Measurements from ENCODE around the gene HERC6.
"Not testable (repeated sequence)": the region's sequence is repeated elsewhere in the genome, so short reads cannot be mapped to it uniquely, and the experiment has no call there.

The HERC6 gene

DNA sequence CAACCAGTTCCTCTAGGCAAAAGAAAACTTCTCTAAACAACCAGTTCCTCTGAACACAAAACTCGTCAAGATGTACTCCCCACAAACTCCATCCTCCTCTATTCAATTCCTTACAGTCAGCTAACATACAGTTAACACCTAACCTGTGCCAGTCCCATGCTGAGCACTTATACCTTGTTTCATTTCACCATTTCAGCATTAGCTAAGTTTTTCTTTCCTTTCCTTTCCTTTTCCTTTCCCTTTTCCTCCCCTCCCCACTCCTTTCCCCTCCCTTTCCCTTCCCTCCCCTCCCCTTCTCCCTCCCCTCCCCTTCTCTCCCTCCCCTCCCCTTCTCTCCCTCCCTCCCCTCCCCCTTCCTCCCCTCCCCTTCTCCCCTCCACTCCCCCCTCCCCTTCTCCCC lies 13.1 kb downstream of the HERC6 start:
- no peak for DNase-seq (ENCODE audit: low spot score)

DNA sequence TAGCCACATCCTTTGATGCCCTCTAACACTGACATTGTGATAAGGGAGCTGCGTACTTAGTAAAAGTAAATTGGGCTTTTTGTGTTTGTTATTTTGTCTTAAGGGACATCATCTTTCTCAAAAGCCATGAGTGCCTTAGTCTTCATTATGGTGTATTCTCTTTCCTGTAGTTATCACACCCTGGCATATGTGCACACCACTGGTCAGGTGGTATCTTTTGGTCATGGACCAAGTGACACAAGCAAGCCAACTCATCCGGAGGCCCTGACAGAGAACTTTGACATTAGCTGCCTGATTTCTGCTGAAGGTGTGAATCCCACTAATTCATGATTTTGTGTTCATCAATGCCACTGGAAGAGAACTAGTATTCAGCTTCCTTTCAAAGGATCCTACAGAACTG lies 18.0 kb downstream of the HERC6 start:
- DNase-seq (ENCODE audit: low spot score) = no peak

DNA sequence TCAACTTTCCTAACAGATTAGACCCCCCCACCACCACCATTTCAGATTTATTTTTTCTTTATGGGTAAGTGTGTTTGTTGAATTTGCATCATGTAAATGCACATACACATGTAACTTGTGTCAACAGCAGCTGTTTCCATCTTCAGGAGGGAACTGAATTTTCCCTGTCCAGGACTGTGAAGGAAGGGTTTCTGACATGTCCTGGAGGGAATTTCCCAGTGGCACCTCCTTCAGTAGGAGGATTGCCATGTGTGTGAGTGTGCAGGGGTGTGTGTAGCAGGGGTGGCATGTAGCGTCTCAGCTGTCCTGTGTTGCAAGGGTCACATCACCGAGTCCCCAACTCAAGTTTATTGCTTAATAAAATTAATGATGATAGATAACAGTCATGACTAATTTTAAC lies 19.7 kb downstream of the HERC6 start:
- no peak for DNase-seq (ENCODE audit: low spot score)

DNA sequence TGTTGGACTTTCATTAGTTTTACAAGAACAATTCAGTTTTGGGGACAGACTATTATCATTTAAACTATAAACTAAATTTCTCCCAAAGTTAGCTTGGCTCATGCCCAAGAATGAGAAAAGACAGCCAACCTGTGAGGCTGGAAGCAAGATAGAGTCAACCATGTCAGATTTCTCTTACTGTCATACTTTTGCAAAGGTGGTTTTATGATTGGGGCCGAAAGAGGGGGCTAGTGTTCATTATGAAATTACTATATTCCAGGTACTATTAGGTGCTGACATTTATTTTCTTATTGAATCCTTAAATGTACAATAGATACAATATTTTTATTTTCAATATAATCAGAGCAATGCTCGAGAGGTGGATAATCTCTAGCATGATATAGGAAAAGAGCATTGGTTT lies 30.6 kb downstream of the HERC6 start:
- DNase-seq (ENCODE audit: low spot score) = no peak

- DNase-seq (ENCODE audit: low spot score) = no peak
These were observed 31.1 kb downstream of the HERC6 start for GRCh38 chr4:88409789-88410188.

DNA sequence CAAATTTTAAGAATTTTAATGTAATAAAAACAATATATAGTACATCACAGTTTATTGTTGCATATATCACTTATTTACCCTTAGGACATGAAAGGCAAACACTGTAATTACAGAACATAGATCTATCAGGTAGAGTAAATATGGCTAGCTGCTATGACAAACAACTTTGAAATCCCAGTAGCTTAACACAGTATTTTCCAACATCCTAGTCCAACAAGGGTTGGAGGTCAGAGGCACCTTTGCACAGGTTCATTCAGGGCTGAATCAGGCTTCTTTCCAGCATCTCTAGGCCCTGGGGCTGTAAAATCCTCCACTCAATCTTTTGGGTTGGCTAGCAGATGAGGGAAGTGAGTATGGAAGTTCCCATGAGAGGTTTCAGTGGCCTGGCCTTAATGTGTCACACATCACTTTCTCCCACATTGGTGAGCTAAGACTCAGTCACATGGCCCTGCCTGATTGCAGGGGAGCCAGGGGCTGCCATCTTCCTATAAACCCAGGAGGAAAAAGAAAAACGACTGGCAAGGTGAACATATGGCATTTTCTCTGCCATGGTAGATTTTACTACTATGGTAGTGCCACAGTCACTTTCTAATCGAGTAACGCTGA lies 32.9 kb downstream of the HERC6 start:
- DNase-seq (ENCODE audit: low spot score) = no peak

- DNase-seq (ENCODE audit: low spot score) = no peak
These were observed 35.1 kb downstream of the HERC6 start for GRCh38 chr4:88413801-88414200.

DNA sequence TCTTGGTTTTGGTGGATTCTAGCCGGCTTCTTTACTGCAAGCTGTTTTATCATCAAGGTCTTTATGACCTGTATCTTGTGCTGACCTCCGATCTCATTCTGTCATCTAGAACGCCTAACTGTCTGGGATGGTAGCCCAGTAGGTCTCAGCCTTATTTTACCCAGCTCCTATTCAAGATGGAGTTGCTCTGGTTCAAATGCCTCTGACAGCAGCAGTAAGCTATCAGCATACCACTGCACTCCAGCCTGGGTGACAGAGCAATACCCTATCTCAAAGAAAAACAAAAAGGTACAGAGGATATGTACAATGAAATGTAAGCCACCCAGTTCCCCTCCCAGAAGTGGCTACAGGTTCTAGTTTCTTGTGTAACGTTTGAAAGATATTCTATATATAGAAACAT lies 36.1 kb downstream of the HERC6 start:
- DNase-seq (ENCODE audit: low spot score) = no peak

DNA sequence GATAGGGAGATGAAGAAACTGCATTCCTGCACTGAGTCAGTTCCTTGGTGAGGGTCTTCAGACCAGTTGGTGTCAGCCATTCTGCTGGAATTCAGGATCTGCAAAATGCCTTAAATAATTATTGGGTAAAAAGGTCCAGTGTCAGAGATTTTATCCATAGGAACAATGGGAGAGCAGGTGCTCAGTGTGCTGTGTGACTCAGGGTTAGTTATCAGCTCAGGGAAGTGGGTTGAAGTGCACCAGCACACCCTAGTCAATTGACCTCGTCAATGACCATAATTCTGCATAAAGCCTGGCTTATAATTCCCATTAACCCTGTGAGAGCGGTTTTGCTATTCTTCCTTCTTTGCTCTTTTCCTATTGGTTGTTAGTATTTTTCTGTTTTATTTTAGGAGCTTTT lies 37.3 kb downstream of the HERC6 start:
- no peak for DNase-seq (ENCODE audit: low spot score)

- DNase-seq (ENCODE audit: low spot score) = no peak
These were observed 39.8 kb downstream of the HERC6 start for GRCh38 chr4:88418411-88418810.

- no peak for DNase-seq (ENCODE audit: low spot score)
These were observed 41.2 kb downstream of the HERC6 start for GRCh38 chr4:88419874-88420273.

GRCh38 chr4:88420844-88421243 lies 42.2 kb downstream of the HERC6 start:
- DNase-seq (ENCODE audit: low spot score) = no peak

DNA sequence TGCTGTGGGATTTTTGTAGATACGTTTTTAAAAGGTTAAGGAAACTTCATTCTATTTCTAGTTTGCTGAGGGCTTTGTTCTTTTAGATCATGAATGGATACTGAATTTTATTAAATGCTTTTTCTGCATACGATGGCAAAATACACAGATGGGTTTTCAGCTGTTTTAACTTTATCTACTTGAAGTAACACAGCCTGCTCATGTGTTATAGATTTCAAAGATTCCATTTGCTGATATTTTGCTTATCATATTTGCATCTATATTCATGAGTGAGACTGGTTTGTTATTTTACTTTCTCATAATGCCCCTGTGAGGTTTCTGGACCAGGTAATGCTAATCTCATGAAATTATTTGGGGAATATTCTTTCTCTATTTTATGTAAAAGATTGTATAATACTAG lies 43.8 kb downstream of the HERC6 start:
- no peak for DNase-seq (ENCODE audit: low spot score)

- no peak for DNase-seq (ENCODE audit: low spot score)
These were observed 50.7 kb downstream of the HERC6 start for GRCh38 chr4:88429401-88429800.

DNA sequence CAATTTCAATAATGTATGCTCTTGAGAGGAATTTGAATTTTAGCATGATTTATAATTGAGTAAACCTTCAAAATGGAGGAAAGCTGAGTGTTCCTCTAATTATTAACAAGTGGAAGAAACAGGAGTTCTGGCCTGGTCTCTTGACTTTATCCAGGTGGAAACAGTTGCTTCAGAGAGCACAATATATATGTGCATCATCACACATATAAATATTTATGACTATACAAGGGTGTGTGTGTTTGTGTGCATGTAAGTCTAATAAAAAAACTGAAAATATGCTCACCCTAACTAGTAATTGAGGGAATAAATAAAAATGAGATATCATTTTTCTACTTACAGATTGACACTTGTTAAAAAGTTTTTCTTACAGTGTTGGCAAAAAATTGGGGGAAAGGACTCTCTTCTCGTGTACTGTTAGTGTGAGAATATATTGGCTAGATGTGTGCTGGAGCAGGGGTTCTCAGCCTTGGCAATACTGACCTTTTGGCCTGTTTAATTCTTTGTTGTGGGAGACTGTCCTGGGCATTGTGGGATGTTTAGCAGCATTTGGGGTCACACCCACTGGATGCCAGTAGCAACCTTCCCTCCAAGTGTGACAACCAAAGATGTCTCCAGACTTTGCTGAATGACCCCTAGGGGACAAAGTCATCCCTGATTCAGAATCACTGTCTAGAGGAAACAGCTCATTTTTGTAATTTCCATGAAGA lies 57.5 kb downstream of the HERC6 start:
- no peak for DNase-seq (ENCODE audit: low spot score)

DNA sequence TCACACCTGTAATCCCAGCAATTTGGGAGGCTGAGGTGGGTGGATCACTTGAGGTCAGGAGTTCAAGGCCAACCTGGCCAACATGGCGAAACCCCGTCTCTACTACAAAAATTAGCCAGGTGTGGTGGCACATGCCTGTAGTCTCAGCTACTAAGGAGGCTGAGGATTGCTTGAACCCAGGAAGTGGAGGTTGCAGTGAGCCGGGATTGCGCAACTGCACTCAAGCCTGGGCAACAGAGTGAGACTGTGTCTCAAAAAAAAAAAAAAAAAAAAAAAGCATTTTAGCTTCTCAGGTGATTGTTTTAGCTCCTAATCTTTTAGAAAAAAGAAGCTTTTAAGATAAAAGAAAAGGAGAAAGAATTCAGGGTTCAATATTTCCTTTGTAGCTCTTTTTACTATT lies 59.2 kb downstream of the HERC6 start:
- not testable (repeated sequence) for DNase-seq (ENCODE audit: low spot score)

DNA sequence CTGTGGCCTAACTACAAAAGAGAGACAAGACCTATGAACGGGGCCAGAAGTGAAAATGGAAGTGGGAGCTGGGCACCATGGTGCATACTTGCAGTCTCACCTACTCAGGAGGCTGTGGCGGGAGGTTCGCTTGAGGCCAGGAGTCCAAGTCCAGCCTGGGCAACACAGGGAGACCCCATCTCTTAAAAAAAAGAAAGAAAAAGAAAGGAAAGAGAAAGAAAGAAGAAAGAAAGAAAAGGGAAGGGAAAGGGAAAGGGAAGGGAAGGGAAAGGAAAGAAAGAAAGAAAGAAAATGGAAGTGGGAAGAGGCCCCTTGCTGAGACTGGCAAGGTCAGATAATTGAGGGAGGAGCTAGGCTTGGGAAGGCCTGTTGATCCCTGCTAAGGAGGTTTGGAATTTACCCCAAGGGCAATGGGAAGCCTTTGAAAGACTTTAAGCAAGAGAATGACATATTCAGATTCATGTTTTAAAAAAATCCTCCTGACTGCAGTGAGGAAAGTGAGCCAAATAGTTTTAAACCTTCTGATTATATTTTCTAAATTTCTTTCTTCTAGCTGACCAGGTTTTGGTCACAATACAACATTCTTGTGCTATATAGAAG lies 60.6 kb downstream of the HERC6 start:
- no peak for DNase-seq (ENCODE audit: low spot score)

- no peak for DNase-seq (ENCODE audit: low spot score)
These were observed 61.5 kb downstream of the HERC6 start for GRCh38 chr4:88440146-88440545.

- DNase-seq (ENCODE audit: low spot score) = no peak
These were observed 63.0 kb downstream of the HERC6 start for GRCh38 chr4:88441696-88442095.

- no peak for DNase-seq (ENCODE audit: low spot score)
These were observed 64.1 kb downstream of the HERC6 start for GRCh38 chr4:88442689-88443191.

- DNase-seq (ENCODE audit: low spot score) = no peak
These were observed 64.8 kb downstream of the HERC6 start for GRCh38 chr4:88443486-88443885.

DNA sequence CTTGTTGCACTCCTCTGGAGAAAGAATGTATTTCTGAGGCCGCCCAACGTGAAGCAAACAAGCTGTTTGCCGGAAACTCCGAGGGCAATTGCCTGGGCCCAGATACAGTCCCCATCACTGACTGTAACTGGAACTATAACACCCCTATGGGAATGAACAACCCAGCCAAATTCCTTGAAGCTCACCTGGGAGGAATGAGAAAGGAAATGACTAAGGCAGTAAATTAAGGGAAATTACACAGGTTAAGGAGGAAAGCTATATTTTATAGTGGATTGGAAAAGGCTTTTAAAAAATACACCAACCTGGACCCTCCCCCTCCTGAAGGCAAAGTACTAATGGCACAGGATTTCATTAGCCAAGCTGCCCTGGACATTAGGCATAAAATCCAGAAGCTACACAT lies 66.6 kb downstream of the HERC6 start:
- DNase-seq (ENCODE audit: low spot score) = no peak

- DNase-seq (ENCODE audit: low spot score) = no peak
These were observed 67.5 kb downstream of the HERC6 start for GRCh38 chr4:88446124-88446523.

Measured in HuH-7 (cell line).